HG02588 (cell line): ENCODE data around the gene FN3KRP.

Experiments
- ATAC-seq: cut with Tn5 transposase; IDR thresholded peaks from one replicate; pipeline ENCODE4 v1.9.1; 2021; ENCODE audit warnings: mild to moderate bottlenecking, moderate library complexity; ENCODE audit not compliant: unreplicated experiment

Gene FN3KRP

DNA sequence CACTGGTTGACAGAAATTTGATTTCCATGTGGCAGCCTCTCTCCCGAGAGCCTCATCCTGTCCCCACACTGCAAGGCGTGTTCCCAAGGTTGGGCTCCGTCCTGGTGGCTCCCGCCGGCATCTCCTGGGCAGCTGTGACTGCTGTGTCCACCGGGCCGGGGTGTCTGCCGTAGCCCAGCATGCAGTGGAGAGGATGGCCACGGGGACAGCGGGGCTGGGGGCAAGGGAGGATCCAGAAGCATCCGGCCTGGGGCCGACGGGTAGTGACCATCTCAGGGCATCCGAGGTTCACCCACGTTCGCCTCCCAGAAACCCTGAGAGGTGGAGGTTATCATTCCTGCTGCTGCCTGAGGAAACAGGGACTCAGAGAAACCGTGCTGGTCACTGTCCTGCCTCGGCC is 10.8 kb upstream of the FN3KRP start:
- no peak for ATAC-seq

DNA sequence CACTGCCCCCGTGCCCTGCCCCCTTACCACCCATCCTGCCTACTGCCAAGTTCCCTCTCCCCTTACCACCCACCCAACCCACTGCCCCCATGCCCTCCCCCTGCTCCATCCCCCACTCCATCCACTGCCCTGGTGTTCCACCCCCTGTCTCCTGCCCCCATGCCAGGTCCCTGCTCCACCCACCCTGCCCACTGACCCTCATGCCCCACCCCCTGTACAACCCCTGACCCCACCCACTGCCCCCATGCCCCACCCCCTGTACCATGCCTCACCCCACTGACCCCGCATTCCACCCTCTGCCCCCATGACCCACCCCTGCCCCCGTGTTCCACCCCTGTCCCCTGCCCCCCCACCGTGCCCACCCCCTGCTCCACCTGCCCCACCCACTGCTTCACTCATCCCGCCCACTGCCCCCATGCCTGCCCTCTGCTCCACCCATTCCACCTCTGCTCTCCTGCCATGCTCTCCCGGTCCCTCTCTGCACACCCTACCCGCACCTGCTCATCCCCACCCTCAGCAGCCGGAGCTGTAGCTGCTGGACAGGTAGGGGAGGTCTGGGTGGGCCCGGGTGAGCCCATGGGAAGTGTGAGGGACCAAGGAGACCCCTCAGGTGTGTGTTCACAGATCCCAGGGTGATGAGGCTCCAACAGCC is 7.4 kb upstream of the FN3KRP start:
- no peak for ATAC-seq

DNA sequence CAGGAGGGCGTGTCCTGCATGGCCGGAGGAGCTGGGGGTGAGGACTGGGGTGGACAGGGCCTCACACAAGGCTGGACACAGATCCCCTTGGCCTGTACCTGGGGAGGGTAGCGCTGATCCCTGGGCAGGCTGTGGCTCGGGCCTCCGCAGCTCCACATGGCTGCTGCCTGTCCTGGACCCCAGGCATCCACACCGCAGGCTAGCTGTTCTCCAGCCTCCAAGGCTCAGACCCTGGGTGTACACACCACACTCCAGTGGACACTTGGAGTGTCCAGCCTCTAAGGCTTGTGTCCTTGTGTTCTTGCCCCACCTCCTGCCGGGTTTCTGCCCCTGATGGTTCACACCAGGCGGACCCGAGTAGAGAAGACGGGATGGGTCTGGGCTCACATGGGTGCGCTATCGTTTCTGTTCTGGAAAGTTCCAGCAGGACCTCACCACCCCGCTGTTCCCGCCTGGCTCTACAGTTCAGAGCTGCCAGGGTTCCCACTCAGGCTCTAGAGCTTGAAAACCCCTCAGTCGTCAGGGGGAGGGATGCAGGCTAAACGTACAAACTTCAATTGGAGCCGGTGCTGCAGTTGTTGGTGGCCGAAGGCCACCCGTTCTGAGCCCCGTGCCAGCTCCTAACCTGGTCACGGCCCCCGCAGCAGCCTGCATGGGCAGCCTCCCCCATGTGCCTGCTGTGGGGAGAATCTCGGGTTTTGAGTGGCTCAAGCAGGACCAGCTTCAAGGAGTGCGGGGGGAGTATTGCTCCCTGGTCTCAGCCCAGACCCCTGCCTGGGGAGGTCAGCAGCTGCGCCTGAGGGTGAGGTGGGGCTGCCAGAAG is 6.6 kb upstream of the FN3KRP start:
- ATAC-seq, result no peak

DNA sequence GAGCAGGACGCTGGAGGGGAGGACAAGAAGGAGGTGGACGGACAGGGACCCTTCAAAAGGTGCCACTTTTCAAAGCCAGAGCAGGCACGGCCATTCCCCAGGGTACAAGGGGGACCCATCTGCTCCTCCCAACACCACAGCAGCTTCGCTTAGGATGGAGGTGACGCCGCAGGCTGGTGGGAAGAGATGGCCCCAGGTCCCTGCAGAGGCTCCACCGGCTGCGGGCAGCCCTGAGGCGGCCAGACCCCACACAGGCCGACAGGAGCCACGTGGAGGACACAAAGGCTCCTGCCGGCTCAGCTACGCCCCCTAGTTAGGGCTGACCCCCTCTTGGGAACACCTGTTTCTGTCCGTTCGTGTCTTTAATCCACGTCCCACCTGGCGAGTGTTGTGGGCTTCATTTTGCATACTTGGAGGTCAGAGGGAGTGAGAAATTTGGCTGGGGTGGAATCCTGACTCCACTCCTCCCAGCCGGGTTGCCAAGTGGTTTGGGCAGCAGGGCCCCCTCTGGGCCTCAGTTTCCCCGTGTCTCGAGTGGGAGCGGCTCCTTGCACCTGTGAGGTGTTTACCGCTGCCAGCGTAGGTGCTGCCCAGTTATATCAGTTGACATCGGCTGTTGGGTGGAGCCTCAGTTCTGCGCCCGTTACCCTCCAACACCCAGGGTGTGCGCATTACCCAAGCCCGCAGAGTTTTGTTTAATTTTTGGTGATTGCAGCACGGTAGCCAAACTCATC is 5.8 kb upstream of the FN3KRP start:
- no peak for ATAC-seq

DNA sequence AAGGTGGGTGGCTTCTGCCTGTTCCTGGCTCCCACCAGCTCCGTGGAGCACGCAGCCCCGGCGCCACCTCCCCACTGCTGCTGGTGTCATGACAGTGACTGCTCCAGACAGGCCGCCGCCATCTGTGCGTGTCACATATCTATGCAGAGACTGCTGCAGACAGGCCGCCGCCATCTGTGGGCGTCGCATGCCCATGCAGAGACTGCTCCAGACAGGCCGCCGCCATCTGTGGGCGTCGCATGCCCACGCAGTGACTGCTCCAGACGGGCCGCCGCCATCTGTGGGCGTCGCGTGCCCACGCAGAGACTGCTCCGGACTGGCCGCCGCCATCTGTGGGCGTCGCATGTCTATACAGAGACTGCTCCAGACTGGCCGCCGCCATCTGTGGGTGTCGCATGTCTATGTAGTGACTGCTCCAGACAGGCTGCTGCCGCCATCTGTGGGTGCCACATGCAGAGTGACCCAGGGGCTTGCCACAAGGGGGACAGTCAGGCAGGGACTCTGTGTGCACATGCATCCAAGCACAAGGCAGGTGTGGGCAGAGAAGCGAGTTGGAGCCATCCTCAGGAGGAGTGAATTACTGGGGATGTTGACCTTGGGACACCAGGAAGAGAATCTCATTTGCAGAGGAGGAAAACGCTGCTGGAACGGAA is 3.3 kb upstream of the FN3KRP start:
- ATAC-seq, result no peak

DNA sequence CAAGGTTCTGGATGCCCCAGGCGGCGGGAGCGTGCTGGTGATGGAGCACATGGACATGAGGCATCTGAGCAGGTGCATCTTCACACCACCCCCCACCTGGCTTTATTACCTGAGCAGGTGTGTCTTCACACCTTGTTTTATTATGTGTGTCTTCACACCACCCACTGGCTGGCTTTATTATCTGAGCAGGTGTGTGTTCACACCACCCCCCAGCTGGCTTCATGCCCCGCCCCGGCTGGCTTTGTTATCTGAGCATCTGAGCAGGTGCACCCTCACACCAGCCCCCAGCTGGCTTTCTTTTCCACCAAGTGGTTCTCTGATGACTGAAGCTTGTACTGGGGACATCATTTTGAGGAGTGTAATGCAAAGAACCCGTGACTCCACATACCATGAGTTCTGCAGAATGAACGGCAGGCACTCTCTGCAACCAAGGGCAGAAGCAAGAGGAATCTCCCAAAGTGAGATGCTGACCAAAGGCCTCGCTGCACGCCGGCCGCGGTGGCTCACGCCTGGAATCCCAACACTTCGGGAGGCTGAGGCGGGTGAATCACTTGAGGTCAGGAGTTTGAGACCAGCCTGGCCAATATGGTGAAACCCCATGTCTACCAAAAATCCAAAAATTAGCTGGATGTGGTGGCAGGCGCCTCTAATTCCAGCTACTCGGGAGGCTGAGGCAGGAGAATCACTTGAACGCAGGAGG is 2.6 kb downstream of the FN3KRP start:
- no peak for ATAC-seq

DNA sequence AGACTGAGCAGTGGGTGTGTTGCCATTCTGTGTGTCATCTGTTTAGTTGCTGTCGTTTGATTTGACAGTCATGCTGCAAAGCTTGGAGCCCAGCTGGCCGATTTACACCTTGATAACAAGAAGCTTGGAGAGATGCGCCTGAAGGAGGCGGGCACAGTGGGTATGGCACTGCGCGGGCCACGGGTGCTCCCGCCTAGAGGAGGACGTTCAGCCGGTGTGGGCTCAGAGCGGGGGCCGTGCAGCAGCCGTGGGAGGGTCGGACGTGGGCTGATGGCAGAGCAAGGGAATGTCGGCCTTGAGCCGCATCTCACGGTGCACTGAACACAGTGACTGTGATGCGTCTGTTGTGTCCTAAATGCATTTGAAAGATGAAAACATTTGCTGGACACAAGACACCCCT is 3.7 kb downstream of the FN3KRP start:
- no peak for ATAC-seq

DNA sequence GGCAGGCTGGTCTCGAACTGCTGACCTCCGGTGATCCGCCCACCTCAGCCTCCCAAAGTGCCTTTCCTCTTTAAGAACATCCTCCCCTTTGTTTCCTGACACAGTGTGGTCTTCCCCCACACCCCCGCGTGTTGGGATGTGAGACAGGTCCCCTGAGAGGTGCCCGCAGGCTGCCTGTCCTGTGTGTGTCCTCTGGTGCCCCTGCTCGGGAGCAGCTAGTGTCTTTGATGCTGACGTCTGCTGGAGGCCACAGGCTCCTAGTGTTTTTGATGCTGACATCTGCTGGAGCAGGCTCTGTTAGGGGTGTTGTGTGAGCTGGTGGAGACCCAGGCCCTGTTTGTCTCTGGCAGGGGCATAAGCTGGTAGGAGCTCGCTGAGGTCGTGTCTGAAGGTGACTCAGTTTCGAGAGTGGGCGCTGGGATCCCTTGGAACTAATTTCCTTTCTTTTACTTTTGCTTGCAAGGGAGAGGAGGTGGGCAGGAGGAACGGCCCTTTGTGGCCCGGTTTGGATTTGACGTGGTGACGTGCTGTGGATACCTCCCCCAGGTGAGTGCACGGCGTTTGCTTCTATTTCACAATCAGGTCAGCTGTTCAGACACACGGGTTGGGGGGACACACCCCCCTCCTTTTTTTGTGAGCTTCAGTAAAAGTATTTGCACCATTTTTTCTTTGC is 6.0 kb downstream of the FN3KRP start:
- no peak for ATAC-seq

DNA sequence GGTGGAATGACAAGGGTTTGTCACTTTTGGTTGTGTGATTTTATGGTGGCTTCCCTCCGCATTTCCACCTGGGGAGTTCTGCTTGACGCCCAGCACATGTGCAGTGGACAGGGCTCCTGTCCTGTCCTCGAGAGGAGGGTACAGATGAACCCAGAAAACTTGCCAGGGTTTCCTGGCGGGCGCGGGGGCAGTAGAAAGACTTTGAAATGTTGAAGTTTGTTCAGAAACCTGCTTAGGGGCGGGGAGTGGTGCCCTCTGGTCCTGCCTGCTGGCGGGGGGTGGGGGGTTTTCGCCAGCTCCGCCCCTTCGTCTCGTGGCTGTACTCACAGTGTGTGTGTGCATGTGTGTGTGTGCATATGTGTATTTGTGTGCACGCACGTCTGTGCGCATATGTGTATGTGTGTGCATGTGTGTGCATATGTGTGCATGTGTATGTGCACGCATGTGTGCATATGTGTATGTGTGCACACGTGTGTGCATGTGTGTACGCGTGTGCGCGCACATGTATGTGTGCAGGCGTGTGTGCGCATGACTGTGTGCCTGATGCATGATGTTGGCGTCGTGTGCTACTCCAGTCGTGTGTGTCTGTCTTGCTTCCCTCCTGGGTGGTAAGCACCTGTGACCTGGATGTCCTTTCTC is 6.8 kb downstream of the FN3KRP start:
- no peak for ATAC-seq

DNA sequence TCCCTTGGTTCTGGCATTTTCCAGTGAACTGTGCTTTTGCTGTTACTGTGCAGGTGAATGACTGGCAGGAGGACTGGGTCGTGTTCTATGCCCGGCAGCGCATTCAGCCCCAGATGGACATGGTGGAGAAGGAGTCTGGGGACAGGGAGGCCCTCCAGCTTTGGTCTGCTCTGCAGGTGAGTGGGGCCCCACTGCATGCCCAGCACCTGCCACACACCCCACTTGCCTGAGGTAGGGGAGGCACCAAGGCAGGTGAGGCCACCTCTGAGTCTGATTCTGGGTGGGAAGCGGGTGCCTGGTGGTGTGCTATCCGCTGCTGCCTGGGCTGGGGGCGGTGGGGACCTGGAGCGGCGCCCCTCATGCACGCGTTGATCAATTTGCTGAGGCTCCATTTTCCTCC is 9.9 kb downstream of the FN3KRP start:
- no peak for ATAC-seq

DNA sequence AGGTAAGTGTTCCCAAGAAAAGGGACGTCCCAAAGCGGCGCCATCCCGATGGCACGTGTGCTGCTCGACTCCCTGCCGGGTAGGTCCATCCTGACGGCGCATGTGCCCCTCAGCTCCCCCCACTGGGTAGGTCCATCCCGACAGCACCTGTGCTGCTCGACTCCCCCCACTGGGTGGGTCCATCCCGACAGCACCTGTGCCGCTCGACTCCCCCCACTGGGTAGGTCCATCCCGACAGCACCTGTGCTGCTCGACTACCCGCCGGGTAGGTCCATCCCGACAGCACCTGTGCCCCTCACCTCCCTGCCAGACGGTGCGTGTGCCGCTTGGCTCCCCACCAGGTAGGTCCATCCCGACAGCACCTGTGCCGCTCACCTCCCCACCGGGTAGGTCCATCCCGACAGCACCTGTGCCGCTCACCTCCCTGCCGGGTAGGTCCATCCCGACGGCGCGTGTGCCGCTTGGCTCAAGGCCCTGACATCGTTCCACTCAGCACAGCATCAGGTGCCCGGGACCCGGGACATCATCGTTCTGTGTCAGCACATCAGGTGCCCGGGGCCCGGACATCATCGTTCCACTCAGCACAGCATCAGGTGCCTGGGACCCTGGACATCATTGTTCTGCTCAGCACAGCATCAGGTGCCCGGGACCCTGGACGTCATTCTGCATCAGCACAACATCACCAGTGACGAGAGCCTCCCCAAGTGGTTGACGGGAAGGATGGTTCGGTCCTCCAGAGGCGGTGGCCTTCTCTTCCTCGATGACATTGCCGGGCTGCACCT is 13.2 kb downstream of the FN3KRP start:
- no peak for ATAC-seq

DNA sequence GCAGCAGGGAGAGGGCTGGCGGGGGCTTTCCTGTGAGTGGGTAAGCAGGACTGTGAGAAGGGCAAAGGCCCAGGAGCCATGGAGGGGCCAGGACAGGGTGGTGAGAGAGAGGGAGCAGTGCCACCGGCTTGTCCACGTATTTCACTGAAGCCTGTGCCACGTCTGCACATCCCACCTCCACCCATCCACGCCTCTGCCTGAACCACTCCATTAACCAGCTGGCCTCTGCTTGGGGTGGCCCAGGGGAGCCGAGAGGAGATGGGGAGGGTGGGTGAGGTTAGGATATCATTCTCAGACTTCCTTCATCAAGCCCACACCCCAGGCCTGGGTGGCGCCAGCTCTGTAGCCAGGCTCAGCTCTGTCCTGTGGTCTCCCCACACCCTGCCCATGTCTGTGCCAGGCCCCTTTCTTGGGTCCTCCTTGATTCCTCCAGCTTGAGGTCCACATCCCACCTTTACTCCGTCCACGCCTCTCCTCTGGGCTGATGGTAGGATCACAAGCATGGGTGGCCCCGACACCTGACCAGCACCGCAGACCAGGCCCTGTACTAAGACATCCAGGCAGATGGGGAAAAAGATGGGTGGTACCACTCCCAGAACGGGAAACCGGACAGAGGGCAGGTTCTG is 15.7 kb downstream of the FN3KRP start:
- ATAC-seq, result no peak

DNA sequence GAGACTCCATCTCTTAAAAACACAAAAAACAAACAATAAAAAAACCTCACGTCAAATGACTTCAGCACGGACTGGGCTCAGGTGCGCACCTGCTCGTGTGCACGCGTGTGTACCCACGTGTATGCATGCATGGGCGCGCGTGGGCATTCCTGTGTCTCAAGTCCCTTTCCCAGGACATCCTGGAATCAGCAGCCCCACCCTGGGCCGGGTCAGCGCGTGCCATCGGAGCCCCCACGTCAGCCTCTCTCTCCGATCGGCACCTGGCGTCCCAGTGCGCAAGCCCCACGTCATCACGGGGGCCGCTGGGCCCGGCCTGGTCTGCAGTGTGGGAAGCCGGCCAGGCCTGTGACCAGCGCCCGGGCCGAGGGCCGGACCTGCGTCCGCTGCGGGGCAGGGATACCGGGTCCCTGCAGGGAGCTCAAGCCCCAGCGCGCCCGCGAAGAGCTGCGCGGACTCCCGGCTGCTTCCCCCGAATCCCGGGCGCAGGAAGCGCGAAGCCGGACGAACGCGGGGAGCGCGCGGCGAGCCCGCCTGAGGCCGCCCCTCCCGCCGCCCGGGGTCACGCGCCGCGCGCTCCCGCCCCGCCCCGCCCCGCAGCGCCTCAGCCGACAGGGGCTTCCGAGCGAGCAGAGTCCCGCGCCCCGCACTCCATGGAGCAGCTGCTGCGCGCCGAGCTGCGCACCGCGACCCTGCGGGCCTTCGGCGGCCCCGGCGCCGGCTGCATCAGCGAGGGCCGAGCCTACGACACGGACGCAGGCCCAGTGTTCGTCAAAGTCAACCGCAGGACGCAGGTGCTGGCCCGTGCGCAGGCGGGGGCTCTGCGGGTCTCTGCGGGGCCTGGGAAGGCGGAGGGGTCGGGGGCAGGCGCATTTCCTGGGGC is 18.7 kb downstream of the FN3KRP start, which contains the start of gene FN3K:
FN3K (plus strand) TSS at position 629 of the 880 bp plus-strand sequence; CDS start at position 651, 22 bp downstream.
- no peak for ATAC-seq

DNA sequence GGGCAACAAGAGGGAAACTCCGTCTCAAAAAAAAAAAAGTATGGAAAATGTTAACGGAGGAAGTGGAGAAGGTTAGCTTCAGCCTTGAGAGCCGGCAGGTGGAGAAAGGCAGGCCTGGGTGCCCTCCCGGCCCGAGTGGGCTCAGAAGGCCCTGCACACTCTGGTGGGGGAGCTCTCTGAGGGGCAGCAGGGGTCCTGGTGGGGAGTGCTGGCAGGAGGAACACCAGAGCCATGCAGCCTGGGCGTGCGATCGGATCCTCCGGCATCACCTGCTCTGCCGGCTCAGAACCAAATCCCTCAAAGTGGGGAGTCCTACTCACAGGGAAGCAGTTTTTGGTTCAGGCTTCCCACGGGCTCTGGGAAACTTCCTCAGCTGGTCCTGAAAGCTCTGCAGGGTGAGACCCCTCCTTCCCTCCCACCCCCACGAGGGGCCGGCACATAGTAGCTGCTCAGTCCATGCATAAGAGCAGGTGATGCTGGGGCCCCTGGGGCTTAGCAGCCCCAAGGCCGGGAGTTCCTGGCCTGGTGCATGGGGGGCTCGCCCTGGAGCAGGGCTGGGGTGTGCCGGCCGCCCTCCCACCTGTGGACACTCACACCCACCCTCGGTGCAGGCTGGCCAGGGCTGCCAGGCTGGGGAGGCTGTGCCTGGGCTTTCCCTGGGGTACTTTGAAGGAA is 20.1 kb downstream of the FN3KRP start:
- no peak for ATAC-seq

DNA sequence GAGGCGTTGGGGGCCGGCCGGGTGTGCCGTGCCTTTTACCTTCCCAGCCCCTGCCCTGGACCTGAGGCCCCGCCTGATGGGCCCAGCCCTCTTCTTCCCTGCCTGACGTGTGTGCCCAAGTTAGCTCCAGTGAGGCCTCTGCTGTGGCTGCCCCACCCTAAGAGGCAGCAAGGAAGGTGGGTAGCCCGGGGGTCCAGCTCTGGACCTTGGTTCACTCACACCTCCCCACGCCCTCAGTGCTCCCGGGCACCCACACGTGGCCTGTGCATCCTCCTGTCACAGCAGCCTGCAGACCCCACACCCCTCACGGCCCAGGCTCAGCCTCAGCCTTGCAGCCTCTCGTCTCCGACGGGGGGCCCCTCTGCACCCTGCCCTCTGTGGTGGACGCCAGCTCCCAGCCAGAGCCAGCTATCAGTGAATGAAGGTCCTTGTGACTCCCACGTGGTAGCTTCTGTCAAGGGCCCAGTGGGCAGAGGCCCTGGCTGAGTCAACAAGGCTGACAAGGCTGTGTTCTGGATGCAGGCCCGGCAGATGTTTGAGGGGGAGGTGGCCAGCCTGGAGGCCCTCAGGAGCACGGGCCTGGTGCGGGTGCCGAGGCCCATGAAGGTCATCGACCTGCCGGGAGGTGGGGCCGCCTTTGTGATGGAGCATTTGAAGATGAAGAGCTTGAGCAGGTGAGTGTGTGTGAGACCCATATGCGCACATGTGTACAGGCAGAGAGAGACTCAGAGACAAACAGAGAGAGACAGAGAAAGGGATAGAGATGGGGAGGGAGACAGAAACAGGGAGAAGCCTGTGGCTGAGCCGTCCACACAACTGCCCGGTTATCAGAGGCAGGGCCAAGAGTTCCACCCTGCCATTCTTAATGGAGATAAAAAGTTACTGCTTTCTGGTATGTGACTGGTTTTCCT is 21.7 kb downstream of the FN3KRP start:
- no peak for ATAC-seq
